VCaP (cell line): ENCODE data around the gene RSRC1.

Experiments
- H3K27ac ChIP-seq: fragments of 450-650 bp; 2 replicates; pipeline ENCODE4 v1.5.1; 2017
- CTCF ChIP-seq: fragments of 450-650 bp; conservative IDR thresholded peaks from 2 replicates; pipeline ENCODE4 v1.5.1; 2017; ENCODE audit warnings: mild to moderate bottlenecking, moderate library complexity

RSRC1 gene

GRCh38 chr3:158167737-158168557 lies 58.1 kb downstream of the RSRC1 start:
- H3K27ac ChIP-seq, result no peak overlapping the region

DNA sequence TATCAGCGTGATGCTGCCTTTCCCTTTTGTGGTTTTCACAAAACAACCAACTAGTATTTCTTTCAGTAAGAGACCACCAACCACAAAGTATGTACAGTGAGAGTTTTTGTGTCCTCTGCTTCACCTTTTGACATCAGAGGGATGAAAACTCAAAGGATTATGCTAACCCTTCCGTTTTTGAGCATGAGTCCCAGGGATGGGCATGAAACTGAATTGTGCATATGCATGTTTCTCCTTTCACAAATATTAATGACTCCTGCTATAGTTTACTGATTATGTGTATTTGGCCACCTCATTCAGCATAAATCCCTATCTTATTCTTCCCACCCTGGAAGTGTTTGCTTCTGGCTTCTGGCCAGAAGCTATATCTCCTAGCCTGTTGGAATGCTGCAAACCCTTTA lies 59.2 kb downstream of the RSRC1 start:
- TF ChIP-seq CTCF, result no peak
- H3K27ac ChIP-seq, result no peak overlapping the region

More at GRCh38 chr3:158167737-158168557, 58.1 kb downstream of the RSRC1 start:
- no peak for TF ChIP-seq CTCF

DNA sequence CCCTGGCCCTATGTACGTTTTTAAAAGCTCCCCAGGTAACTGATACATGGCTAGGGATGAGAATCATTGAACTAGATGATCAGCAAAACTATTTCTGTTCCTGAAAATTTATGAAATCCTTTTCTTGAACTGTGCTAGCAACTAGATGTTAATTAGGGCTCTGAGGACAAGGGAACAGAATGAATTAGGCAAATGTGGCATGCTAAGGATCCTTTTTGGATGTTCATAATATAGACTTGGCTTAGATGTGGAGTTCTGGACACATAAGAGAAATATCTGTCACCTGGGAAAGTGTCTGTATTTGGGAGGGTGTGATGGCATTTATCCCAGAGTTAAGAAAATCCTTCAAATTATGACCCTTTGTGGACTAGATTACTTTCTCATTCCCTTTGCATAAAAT lies 71.2 kb downstream of the RSRC1 start:
- no peak for TF ChIP-seq CTCF
- H3K27ac ChIP-seq, result no peak overlapping the region

GRCh38 chr3:158185711-158186110 lies 75.8 kb downstream of the RSRC1 start:
- TF ChIP-seq CTCF, result no peak
- H3K27ac ChIP-seq, result no peak overlapping the region

DNA sequence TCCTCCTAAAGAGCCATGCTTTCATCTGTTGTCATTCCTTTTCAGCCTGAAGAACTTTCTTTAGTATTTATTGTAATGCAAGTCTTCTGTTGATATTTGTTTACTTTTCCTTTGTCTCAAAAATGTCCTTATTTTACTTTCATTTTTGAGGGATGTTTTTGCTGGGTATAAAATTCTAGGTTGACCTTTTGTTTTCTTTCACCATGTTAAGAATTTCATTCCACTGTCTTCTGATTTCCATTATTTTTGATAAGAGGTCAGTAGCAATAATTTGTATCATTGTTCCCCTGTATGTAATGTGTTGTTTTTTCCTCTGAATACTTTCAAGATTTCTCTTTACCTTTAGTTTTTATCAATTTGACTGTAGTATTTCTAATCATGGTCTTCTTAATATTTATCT lies 91.1 kb downstream of the RSRC1 start:
- no peak overlapping the region for H3K27ac ChIP-seq
- no peak for TF ChIP-seq CTCF

- TF ChIP-seq CTCF, result no peak
- no peak overlapping the region for H3K27ac ChIP-seq
These were observed 95.4 kb downstream of the RSRC1 start for GRCh38 chr3:158205324-158205723.

DNA sequence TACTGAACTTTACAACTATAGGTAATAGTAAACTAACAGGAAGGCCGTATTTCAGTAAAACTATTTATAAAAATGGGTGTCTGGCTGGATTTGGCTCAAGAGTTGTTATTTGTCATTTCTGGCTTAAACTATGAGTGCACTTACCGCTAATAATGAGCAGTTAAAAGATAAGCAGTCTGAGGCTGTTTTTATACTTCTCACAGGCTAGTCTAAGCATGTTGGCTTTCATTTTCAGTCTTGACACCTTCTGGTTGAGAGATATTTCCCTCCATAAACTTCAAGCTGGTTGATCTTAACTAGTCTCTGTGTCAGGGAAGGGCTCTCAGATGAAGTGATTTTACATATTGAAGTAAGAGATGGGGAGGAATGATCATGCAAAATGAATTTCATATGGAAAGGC lies 96.1 kb downstream of the RSRC1 start:
- no peak for TF ChIP-seq CTCF
- no peak overlapping the region for H3K27ac ChIP-seq
